ENCODE results near the gene S100B. TPM values are rescaled to one million over a fixed set of nuclear protein-coding genes. Genes with fewer than 3 reads are reported as not detected.

Gene S100B
- total and polyA plus RNA-seq, 2 of the 13 experiments (the other 11 are each of a cell fraction or from before 2014, with no cell fraction given): not detected

DNA sequence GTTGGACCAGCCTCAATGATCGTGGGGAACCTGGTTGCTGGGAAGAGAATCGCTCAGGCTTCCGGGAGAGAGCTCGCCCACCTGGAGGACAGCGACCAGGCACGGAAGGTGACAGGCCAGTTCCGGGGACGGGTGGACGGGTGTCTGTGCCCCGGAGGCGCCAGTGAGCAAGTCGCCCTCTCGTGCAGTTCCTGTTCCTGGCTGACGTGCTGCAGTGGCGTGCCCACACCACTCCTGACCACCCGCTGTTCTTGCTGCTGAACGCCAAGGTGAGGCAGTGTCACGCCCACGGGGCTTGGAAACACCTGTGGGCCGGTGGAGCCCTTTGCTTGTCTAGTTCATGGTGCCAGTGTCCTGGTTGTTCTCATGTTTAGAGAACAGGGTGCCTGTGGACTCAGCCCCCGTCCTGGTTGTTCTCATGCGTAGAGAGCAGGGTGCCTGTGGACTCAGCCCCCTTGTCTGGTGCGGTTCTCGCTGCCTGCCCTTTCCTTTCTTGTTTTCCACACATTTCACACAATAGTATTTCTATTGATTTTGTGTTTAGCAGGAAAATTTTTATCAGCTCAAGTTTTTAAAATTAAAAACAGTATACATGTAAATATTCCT is 53.1 kb downstream of the S100B start:
- ChIA-PET CTCF (ENCODE audit: low intra/inter-chr PET ratio, low total read pairs) (no interaction called here), POLR2A (interaction anchor here (0.6 kb wide), 1 partner anchor 60 kb away, joined by 3 read pairs; no protein-coding TSS in a partner anchor)
- no peak overlapping the region for H2AFZ ChIP-seq (ENCODE audit: low read length)
- ATAC-seq: no peak
- no peaks in the 10 kb centered on the region for H3K9me3 ChIP-seq (ENCODE audit: low read length)
- intact Hi-C loops (cut with micrococcal nuclease; ENCODE audit: unreplicated experiment) (no loop called here), in situ Hi-C loops (cut with HindIII; ENCODE audit: extremely low pct_ligation_motif_present, low pct_unique_long_range_greater_than_20kb) (no loop called here)
- H3K4me2 ChIP-seq (ENCODE audit: low read depth, low read length): no peak overlapping the region
- H3K9ac ChIP-seq (ENCODE audit: insufficient read depth, low read depth, low read length): no peak overlapping the region
- TF ChIP-seq ZNF775 (CRISPR knock-in tag; IDR thresholded peaks at IDR 0.05; ENCODE audit: borderline replicate concordance) (no peak), CREB3 (CRISPR knock-in tag; IDR thresholded peaks at IDR 0.05) (no peak), NR2F1 (CRISPR knock-in tag; IDR thresholded peaks at IDR 0.05) (no peak), ZNF34 (CRISPR knock-in tag; IDR thresholded peaks at IDR 0.05; ENCODE audit: borderline replicate concordance) (no peak), BRCA1 (CRISPR knock-in tag; IDR thresholded peaks at IDR 0.05) (no peak), SSRP1 (CRISPR knock-in tag; IDR thresholded peaks at IDR 0.05) (no peak), ZFP62 (CRISPR knock-in tag; IDR thresholded peaks at IDR 0.05) (no peak), ZNF616 (CRISPR knock-in tag; IDR thresholded peaks at IDR 0.05; ENCODE audit: low read depth) (no peak)
- no peaks in the 10 kb centered on the region for H3K27me3 ChIP-seq (ENCODE audit: control insufficient read depth in 1 of 2, insufficient read depth in 2 of 2, low read length in 2 of 2)
- H3K4me3 ChIP-seq (replicated peaks in 1 of 3; ENCODE audit: insufficient read depth in 1 of 3, low read depth in 2 of 3, low read length in 3 of 3): no peak overlapping the region
- no peaks in the 10 kb centered on the region for H3K4me1 ChIP-seq (ENCODE audit: insufficient read depth, low read length)
- no peak for DNase-seq (ENCODE audit: low spot score)
- no peak overlapping the region for H3K27ac ChIP-seq (ENCODE audit: extremely low read length, insufficient read depth, low read length)
- H4K20me1 ChIP-seq (ENCODE audit: insufficient read depth, low read length): no peaks in the 10 kb centered on the region
- 98% methylated on average over 14 of the region's 24 CpGs for WGBS (ENCODE audit: low lambda C conversion rate)
- H3K79me2 ChIP-seq (ENCODE audit: insufficient read depth, low read length): no peaks in the 10 kb centered on the region
- FAIRE-seq: no peak
- no TSS peak for BruUV-seq (replicated peaks)
- H3K36me3 ChIP-seq (replicated peaks in 1 of 2; ENCODE audit: control insufficient read depth in 1 of 2, insufficient read depth in 2 of 2, low read length in 2 of 2): peaks cover 8 to 29% of the 10 kb centered on the region in 2 experiments; a peak in 4 of 5 replicates

Measured in HepG2 (cell line).